H1 (cell line): ENCODE results near the gene TARP.

ENCODE experiments used
- CTCF ChIA-PET: fragments of 300-600 bp; sonication (Branson Sonifier 250); formaldehyde crosslinking; loops from one replicate; lab custom pipeline; 2021; ENCODE audit not compliant: partially characterized antibody; lab: Charles Lee
- POLR2A ChIA-PET: fragments of 300-600 bp; sonication (Branson Sonifier 250); formaldehyde crosslinking; loops from one replicate; lab custom pipeline; 2021; ENCODE audit warnings: inconsistent platforms; ENCODE audit not compliant: partially characterized antibody; lab: Charles Lee
- DNase-seq, 2 experiments: peaks; one replicate each; pipeline versions ENCODE4 v3.0.0 to v3.0.0-alpha.2; 2010 to 2022; ENCODE audit warnings: low spot score in 2 of 2, low read depth in 1 of 2, mixed read lengths in 1 of 2
- FAIRE-seq: peaks from 2 replicates; lab custom pipeline; 2011; peaks lifted over from hg19 to GRCh38; lab: Jason Lieb, UNC
- H2AFZ ChIP-seq: 2 replicates; pipeline ENCODE4 v1.8.1; 2012; ENCODE audit warnings: low read length, inconsistent platforms
- H2AK5ac ChIP-seq: 2 replicates; pipeline ENCODE4 v1.6.1; 2013; ENCODE audit warnings: low read depth, low read length
- H2BK120ac ChIP-seq: replicated peaks from 2 replicates; pipeline ENCODE3; 2013; ENCODE audit warnings: low read depth, low read length, inconsistent platforms
- H2BK12ac ChIP-seq: 2 replicates; pipeline ENCODE4 v1.6.1; 2013; ENCODE audit warnings: low read depth, low read length
- H2BK15ac ChIP-seq: 2 replicates; pipeline ENCODE4 v1.6.1; 2013; ENCODE audit warnings: low read length
- H2BK20ac ChIP-seq: 2 replicates; pipeline ENCODE4 v1.6.1; 2013; ENCODE audit warnings: low read length
- H2BK5ac ChIP-seq: 2 replicates; pipeline ENCODE4 v1.6.1; 2013; ENCODE audit warnings: low read depth, low read length
- H3K14ac ChIP-seq: 2 replicates; pipeline ENCODE4 v1.6.1; 2013; ENCODE audit warnings: inconsistent platforms; ENCODE audit not compliant: insufficient read length
- H3K18ac ChIP-seq: 2 replicates; pipeline ENCODE4 v1.6.1; 2013; ENCODE audit warnings: low read length; ENCODE audit errors: extremely low read depth
- H3K23ac ChIP-seq: 2 replicates; pipeline ENCODE4 v1.6.1; 2013; ENCODE audit warnings: inconsistent platforms; ENCODE audit not compliant: insufficient read length
- H3K23me2 ChIP-seq: 2 replicates; pipeline ENCODE4 v1.6.1; 2013; ENCODE audit warnings: low read depth, low read length
- H3K27ac ChIP-seq: 2 replicates; pipeline ENCODE4 v1.6.1; 2011; ENCODE audit warnings: low read depth, low read length, inconsistent platforms
- H3K27me3 ChIP-seq, 4 experiments: replicated peaks in 1 of 4; 1 replicate in 1 of 4; 2 replicates in 3 of 4; pipeline versions ENCODE4 v1.6.1 to v1.8.1; 2011 to 2013; ENCODE audit warnings: low read length in 3 of 4, mild to moderate bottlenecking in 3 of 4, inconsistent platforms in 2 of 4, mixed read lengths in 2 of 4, moderate library complexity in 1 of 4; ENCODE audit not compliant: control insufficient read depth in 3 of 4, insufficient read depth in 3 of 4; ENCODE audit errors: extremely low read depth in 1 of 4
- H3K36me3 ChIP-seq, 4 experiments: 2 replicates each; pipeline versions ENCODE4 v1.6.1 to v1.8.1; 2011 to 2013; ENCODE audit warnings: mild to moderate bottlenecking in 4 of 4, low read length in 3 of 4, moderate library complexity in 2 of 4, control low read depth in 1 of 4, inconsistent platforms in 1 of 4; ENCODE audit not compliant: insufficient read depth in 4 of 4, control insufficient read depth in 2 of 4
- H3K4ac ChIP-seq: replicated peaks from 2 replicates; pipeline ENCODE3; 2013; ENCODE audit warnings: low read length, low read depth, mixed read lengths, inconsistent platforms; ENCODE audit not compliant: insufficient read length
- H3K4me1 ChIP-seq, 4 experiments: replicated peaks in 1 of 4; 1 replicate in 1 of 4; 2 replicates in 3 of 4; pipeline versions ENCODE4 v1.6.1 to v1.8.1; 2011 to 2013; ENCODE audit warnings: low read length in 3 of 4, inconsistent platforms in 2 of 4, mixed read lengths in 1 of 4; ENCODE audit not compliant: insufficient read depth in 4 of 4, control insufficient read depth in 3 of 4
- H3K4me2 ChIP-seq, 2 experiments: 2 replicates each; pipeline versions ENCODE4 v1.6.1 to v1.8.1; 2011 to 2013; ENCODE audit warnings: low read depth in 2 of 2, low read length in 2 of 2, control low read depth in 1 of 2, inconsistent platforms in 1 of 2, mild to moderate bottlenecking in 1 of 2; ENCODE audit not compliant: insufficient read depth in 1 of 2
- H3K4me3 ChIP-seq, 4 experiments: fragments of 200-600, 300-600 bp in 1 of 4; sonication (generic), shearing (Covaris generic), sonication (Bioruptor Twin) in 1 of 4; 2 replicates each; pipeline versions ENCODE4 v1.5.1 to v1.8.1; 2011 to 2016; ENCODE audit warnings: low read length in 4 of 4, low read depth in 3 of 4, control low read depth in 2 of 4, inconsistent platforms in 2 of 4, mild to moderate bottlenecking in 2 of 4, mixed read lengths in 1 of 4, moderate library complexity in 1 of 4; ENCODE audit not compliant: insufficient read depth in 2 of 4; ENCODE audit errors: extremely low read depth in 1 of 4
- H3K56ac ChIP-seq: replicated peaks from 2 replicates; pipeline ENCODE3; 2013; ENCODE audit warnings: low read depth, mild to moderate bottlenecking, mixed read lengths, low read length, inconsistent platforms; ENCODE audit not compliant: insufficient read length
- H3K79me1 ChIP-seq: 2 replicates; pipeline ENCODE4 v1.6.1; 2013; ENCODE audit warnings: low read depth, low read length, control low read depth
- H3K79me2 ChIP-seq, 2 experiments: 2 replicates each; pipeline versions ENCODE4 v1.6.1 to v1.8.1; 2012 to 2013; ENCODE audit warnings: low read length in 2 of 2, mild to moderate bottlenecking in 2 of 2, inconsistent platforms in 1 of 2; ENCODE audit not compliant: insufficient read depth in 2 of 2, control insufficient read depth in 1 of 2
- H3K9ac ChIP-seq, 4 experiments: replicated peaks in 1 of 4; 1 replicate in 1 of 4; 2 replicates in 3 of 4; pipeline versions ENCODE4 v1.6.1 to v1.8.1; 2011 to 2013; ENCODE audit warnings: low read depth in 3 of 4, low read length in 3 of 4, control low read depth in 2 of 4, mild to moderate bottlenecking in 2 of 4, moderate library complexity in 2 of 4, inconsistent platforms in 1 of 4; ENCODE audit errors: extremely low read depth in 1 of 4
- H3K9me3 ChIP-seq, 2 experiments: 2 replicates each; pipeline versions ENCODE4 v1.6.1 to v1.8.1; 2012 to 2013; ENCODE audit warnings: mild to moderate bottlenecking in 2 of 2, moderate library complexity in 2 of 2, control low read depth in 1 of 2, inconsistent platforms in 1 of 2, low read depth in 1 of 2, low read length in 1 of 2, mixed read lengths in 1 of 2; ENCODE audit not compliant: insufficient read depth in 2 of 2
- H4K20me1 ChIP-seq, 2 experiments: replicated peaks in 1 of 2; 2 replicates each; pipeline versions ENCODE3 to v1.8.1; 2011 to 2013; ENCODE audit warnings: inconsistent platforms in 2 of 2, low read length in 2 of 2, mild to moderate bottlenecking in 1 of 2; ENCODE audit not compliant: insufficient read depth in 2 of 2, control insufficient read depth in 1 of 2
- H4K5ac ChIP-seq: 2 replicates; pipeline ENCODE4 v1.6.1; 2013; ENCODE audit warnings: low read length, low read depth, mixed read lengths, inconsistent platforms; ENCODE audit not compliant: insufficient read length
- H4K8ac ChIP-seq: 2 replicates; pipeline ENCODE4 v1.8.0; 2013; ENCODE audit warnings: mild to moderate bottlenecking, moderate library complexity, low read length, inconsistent platforms; ENCODE audit not compliant: insufficient read depth; ENCODE audit errors: extremely low read depth
- H4K91ac ChIP-seq: replicated peaks from 2 replicates; pipeline ENCODE3; 2013; ENCODE audit warnings: low read length, mixed read lengths, inconsistent platforms; ENCODE audit not compliant: insufficient read length
- ASH2L ChIP-seq: fragments of 200-600, 300-600 bp; sonication (generic); IDR thresholded peaks from one replicate; pipeline ENCODE4 v1.7.1; 2017; ENCODE audit warnings: low read length
- CTCF ChIP-seq, 3 experiments: IDR thresholded peaks; 1 replicate in 2 of 3; 2 replicates in 1 of 3; pipeline versions ENCODE4 v1.5.1 to v1.6.1; 2011; ENCODE audit warnings: low read length in 3 of 3, mild to moderate bottlenecking in 3 of 3, inconsistent platforms in 2 of 3, low read depth in 1 of 3, moderate library complexity in 1 of 3; ENCODE audit not compliant: insufficient read depth in 1 of 3; ENCODE audit errors: control extremely low read depth in 1 of 3
- JUND ChIP-seq: IDR thresholded peaks from 2 replicates; pipeline ENCODE4 v1.6.1; 2011; ENCODE audit warnings: mild to moderate bottlenecking, improper control_type of control experiment, low read length
- RFX5 ChIP-seq: IDR thresholded peaks from 2 replicates; pipeline ENCODE4 v1.6.1; 2011; ENCODE audit warnings: low read depth, low read length, improper control_type of control experiment, borderline replicate concordance
- SIN3A ChIP-seq, 2 experiments: IDR thresholded peaks in 1 of 2; conservative IDR thresholded peaks in 1 of 2; 2 replicates each; pipeline ENCODE4 v1.6.1; 2011 to 2012; ENCODE audit warnings: low read length in 2 of 2, improper control_type of control experiment in 1 of 2, low read depth in 1 of 2, mild to moderate bottlenecking in 1 of 2
- SP1 ChIP-seq: IDR thresholded peaks from 2 replicates; pipeline ENCODE4 v1.6.1; 2011; ENCODE audit warnings: low read depth, low read length
- TCF12 ChIP-seq: IDR thresholded peaks from 2 replicates; pipeline ENCODE4 v1.6.1; 2011; ENCODE audit warnings: low read depth, mild to moderate bottlenecking, low read length
- TEAD4 ChIP-seq: IDR thresholded peaks from 2 replicates; pipeline ENCODE4 v1.6.1; 2012; ENCODE audit warnings: low read depth, low read length, inconsistent platforms, mixed read lengths
- WGBS, 2 experiments: shearing (Covaris generic) in 1 of 2; methylation state at CpG; one replicate each; pipeline versions ENCODE4 v1.1.6 to v1.1.7; 2013 to 2015; ENCODE audit warnings: low lambda C conversion rate in 2 of 2, mixed read lengths in 2 of 2, inconsistent platforms in 1 of 2, low coverage in 1 of 2, missing lambda C conversion rate in 1 of 2; ENCODE audit not compliant: insufficient replicate concordance in 2 of 2, insufficient coverage in 1 of 2, insufficient read length in 1 of 2; ENCODE audit errors: extremely low coverage in 1 of 2, missing lambda C conversion rate in 1 of 2; 5-methylcytosine and 5-hydroxymethylcytosine counted together

The TARP gene

DNA sequence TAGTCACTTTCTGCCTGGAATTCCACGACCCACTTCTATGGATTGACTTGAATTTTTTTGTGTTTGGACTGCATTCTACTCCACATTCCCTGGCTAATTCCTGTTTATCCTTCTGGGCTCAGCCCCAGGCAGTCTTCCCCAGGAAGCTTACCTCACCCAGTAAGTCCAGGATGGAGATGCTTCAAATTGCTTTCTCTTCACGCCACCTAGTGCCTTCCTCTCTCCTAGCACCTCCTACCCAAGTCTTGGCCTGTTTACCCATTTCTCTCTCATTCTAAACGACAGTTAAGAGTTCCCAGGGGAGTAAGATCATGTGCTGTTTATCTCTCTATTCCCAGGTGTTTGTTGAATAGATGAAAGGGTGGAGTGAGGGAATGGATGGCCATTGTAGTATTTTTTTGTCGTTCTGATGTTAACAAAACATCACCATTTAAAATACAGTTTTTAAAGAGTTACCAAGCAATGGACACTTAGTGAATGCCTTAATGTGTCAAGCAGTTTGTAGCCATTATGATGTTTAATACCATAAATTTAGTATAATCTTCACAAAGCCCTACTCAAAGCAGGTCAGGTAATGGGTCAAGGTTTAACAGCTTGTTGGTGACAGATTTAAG is 45.5 kb upstream of the TARP start:
- Histone ChIP-seq H2BK5ac (no peak overlapping the region), H3K36me3 (no peaks in the 10 kb centered on the region), H3K23me2 (no peaks in the 10 kb centered on the region), H3K27ac (no peak overlapping the region), H3K4me3 (no peak overlapping the region), H2AFZ (peak overlapping the region; percentile 25; the same call in 1 of the 2 replicates), H2BK120ac (no peak overlapping the region), H4K8ac (no peak overlapping the region), H2BK15ac (no peak overlapping the region), H3K56ac (no peak overlapping the region), H4K20me1 (no peaks in the 10 kb centered on the region), H3K9ac (no peak overlapping the region), H3K79me1 (no peaks in the 10 kb centered on the region), H3K4me2 (no peak overlapping the region), H2AK5ac (no peak overlapping the region), H3K4me1 (peaks cover 0 to 4% (median under 1%) of the 10 kb centered on the region in 4 experiments; a peak in 2 of 7 replicates), H3K9me3 (no peaks in the 10 kb centered on the region), H3K18ac (no peak overlapping the region), H3K27me3 (no peaks in the 10 kb centered on the region), H2BK20ac (no peak overlapping the region), H4K5ac (no peak overlapping the region), H2BK12ac (peak overlapping the region; percentile 18; the same call in 1 of the 2 replicates), H3K4ac (no peak overlapping the region), H4K91ac (no peak overlapping the region), H3K79me2 (no peaks in the 10 kb centered on the region), H3K14ac (no peak overlapping the region), H3K23ac (no peak overlapping the region)
- WGBS, 2 experiments: 15% methylated on average over 4 of the region's 4 CpGs; no CpG with 5 or more reads in 1 of the 2 experiments
- CTCF ChIA-PET: interaction anchor here (0.6 to 8.4 kb wide), 34 partner anchors 11 to 911 kb away, joined by 3 to 76 read pairs (median 6); partner anchors contain the start of genes EPDR1, SFRP4 and TARP
- POLR2A ChIA-PET: interaction anchor here (0.8 to 1.5 kb wide), 2 partner anchors 12 to 18 kb away, joined by 3 to 5 read pairs; no protein-coding TSS in a partner anchor
- DNase-seq: peak in 1 of 2 experiments; percentile 83
- FAIRE-seq: peak; percentile 95
- TF ChIP-seq CTCF (IDR thresholded peaks at IDR 0.05; ENCODE audit: control extremely low read depth in 1 of 3, insufficient read depth in 1 of 3, low read depth in 1 of 3, low read length in 3 of 3) (peak; percentile 30 to 81 (median 72)), JUND (peak; percentile 7; the same call in 1 of the 2 replicates), TCF12 (0 out of 2 replicates have a peak, but pooled peaks have one; percentile 7), SP1 (no peak), SIN3A (conservative IDR thresholded peaks at IDR 0.05 in 1 of 2, IDR thresholded peaks at IDR 0.05 in 1 of 2; ENCODE audit: low read depth in 1 of 2, low read length in 2 of 2) (no peak), ASH2L (no peak), RFX5 (no peak), TEAD4 (peak; percentile 77)
